Neutrophil (primary cell): ENCODE data around the gene SORL1-AS1.
A peak's percentile ranks its signal among the peaks of the same experiment; 100 is the strongest.

Source experiments
- H3K27ac ChIP-seq: fragments of 200-600 bp; sonication (generic); 2 replicates; pipeline ENCODE4 v1.5.1; 2016; ENCODE audit warnings: mild to moderate bottlenecking, moderate library complexity
- H3K27me3 ChIP-seq: fragments of 200-600 bp; sonication (generic); 2 replicates; pipeline ENCODE4 v1.6.0; 2016; ENCODE audit warnings: mild to moderate bottlenecking
- H3K36me3 ChIP-seq: fragments of 200-600 bp; sonication (generic); 2 replicates; pipeline ENCODE4 v1.5.1; 2017
- H3K4me1 ChIP-seq, 2 experiments: fragments of 200-600 bp in 1 of 2; sonication (generic) in 1 of 2; 1 replicate in 1 of 2; 2 replicates in 1 of 2; pipeline versions ENCODE4 v1.5.1 to v1.6.1; 2013 to 2016; ENCODE audit warnings: low read depth in 1 of 2, low read length in 1 of 2, mild to moderate bottlenecking in 1 of 2, moderate library complexity in 1 of 2; ENCODE audit not compliant: control insufficient read depth in 1 of 2, insufficient read depth in 1 of 2
- H3K4me3 ChIP-seq, 2 experiments: fragments of 200-600 bp in 1 of 2; sonication (generic) in 1 of 2; 1 replicate in 1 of 2; 2 replicates in 1 of 2; pipeline ENCODE4 v1.5.1; 2013 to 2016; ENCODE audit warnings: low read depth in 1 of 2, low read length in 1 of 2, mild to moderate bottlenecking in 1 of 2, moderate library complexity in 1 of 2
- H3K9me3 ChIP-seq: fragments of 200-600 bp; sonication (generic); 2 replicates; pipeline ENCODE4 v1.5.1; 2016
- TF ChIP-seq, protein P1 (sequence below): fragments of 200-600 bp; sonication (generic); IDR thresholded peaks from 2 replicates; pipeline ENCODE4 v1.5.1; 2016; ENCODE audit warnings: antibody characterized with exemption

Gene SORL1-AS1

GRCh38 chr11:121431820-121432526, 20.8 kb downstream of the SORL1-AS1 start:
- peaks cover 79 to 96% of the 10 kb centered on the region in 2 experiments for H3K4me1 ChIP-seq
- H3K27me3 ChIP-seq, result no peaks in the 10 kb centered on the region
- H3K27ac ChIP-seq, result peak overlapping the region; percentile 91
- no peak overlapping the region for H3K4me3 ChIP-seq
- H3K9me3 ChIP-seq, result no peaks in the 10 kb centered on the region
- H3K36me3 ChIP-seq, result no peaks in the 10 kb centered on the region
- TF ChIP-seq, protein P1, sequence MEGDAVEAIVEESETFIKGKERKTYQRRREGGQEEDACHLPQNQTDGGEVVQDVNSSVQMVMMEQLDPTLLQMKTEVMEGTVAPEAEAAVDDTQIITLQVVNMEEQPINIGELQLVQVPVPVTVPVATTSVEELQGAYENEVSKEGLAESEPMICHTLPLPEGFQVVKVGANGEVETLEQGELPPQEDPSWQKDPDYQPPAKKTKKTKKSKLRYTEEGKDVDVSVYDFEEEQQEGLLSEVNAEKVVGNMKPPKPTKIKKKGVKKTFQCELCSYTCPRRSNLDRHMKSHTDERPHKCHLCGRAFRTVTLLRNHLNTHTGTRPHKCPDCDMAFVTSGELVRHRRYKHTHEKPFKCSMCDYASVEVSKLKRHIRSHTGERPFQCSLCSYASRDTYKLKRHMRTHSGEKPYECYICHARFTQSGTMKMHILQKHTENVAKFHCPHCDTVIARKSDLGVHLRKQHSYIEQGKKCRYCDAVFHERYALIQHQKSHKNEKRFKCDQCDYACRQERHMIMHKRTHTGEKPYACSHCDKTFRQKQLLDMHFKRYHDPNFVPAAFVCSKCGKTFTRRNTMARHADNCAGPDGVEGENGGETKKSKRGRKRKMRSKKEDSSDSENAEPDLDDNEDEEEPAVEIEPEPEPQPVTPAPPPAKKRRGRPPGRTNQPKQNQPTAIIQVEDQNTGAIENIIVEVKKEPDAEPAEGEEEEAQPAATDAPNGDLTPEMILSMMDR, result no peak

GRCh38 chr11:121429556-121429955, 23.2 kb downstream of the SORL1-AS1 start:
- Histone ChIP-seq H3K4me3 (peak overlapping the region in 1 of 2 experiments; percentile 8), H3K9me3 (no peaks in the 10 kb centered on the region), H3K27ac (peak overlapping the region; percentile 60), H3K4me1 (peaks cover 62 to 81% of the 10 kb centered on the region in 2 experiments), H3K27me3 (no peaks in the 10 kb centered on the region), H3K36me3 (no peaks in the 10 kb centered on the region)
- TF ChIP-seq, protein P1, result no peak

- peak overlapping the region; percentile 69 for H3K27ac ChIP-seq
- H3K27me3 ChIP-seq, result no peaks in the 10 kb centered on the region
- TF ChIP-seq, protein P1, result no peak
- H3K4me1 ChIP-seq, result peaks cover 59 to 76% of the 10 kb centered on the region in 2 experiments
- H3K9me3 ChIP-seq, result no peaks in the 10 kb centered on the region
- H3K4me3 ChIP-seq, result peak overlapping the region; percentile 45 to 54
- no peaks in the 10 kb centered on the region for H3K36me3 ChIP-seq
Measured at GRCh38 chr11:121427400-121427744, 25.4 kb downstream of the SORL1-AS1 start.

DNA sequence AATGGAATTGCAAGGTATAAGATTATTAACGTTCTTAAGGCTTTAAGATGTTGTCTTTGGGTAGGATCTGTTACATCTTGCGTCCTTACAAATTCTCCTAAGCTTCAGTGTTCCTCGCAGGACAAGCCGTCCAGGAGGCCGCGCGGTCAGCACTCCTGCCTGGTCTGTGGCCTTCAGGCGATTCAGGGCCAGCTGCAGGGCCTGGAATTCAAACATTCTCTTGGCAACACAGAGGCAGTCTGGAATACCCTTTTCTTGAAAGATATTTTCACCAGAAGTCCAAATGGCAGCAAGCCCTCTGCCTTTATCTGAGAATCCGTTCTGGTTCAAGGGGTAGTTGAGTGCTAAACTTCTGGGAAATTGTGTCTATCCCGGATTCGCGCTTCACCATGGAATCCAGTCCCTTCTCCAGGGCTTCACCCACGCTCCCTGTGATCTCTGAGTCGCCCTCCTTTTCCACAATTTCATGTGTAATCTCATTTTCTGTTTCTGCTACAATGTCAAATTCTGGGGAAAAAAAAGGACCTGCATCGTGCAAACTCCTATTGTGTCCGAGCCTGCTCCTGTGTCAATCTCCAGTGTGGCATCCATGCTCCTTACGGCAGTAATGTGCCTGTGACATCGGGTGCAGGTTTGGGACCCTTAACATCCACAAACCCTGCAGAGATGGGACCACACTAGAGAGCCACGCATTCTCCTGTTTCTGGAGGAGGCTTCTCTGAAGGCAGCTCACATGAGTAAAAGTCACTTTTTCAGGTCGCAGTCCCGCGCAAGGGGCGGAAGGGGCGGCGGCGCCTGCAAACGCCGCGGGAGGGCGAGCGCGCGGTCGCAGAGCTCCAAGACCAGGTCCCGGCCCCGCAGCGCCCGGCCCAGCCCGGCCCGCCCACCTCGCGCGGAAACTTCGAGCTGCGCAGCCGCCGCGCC, 26.0 kb downstream of the SORL1-AS1 start:
- TF ChIP-seq, protein P1, result peak; percentile 67
- H3K36me3 ChIP-seq, result no peaks in the 10 kb centered on the region
- H3K4me1 ChIP-seq, result peaks cover 61 to 76% of the 10 kb centered on the region in 2 experiments
- peak overlapping the region; percentile 45 to 54 for H3K4me3 ChIP-seq
- H3K9me3 ChIP-seq, result no peaks in the 10 kb centered on the region
- H3K27me3 ChIP-seq, result no peaks in the 10 kb centered on the region
- peak overlapping the region; percentile 69 for H3K27ac ChIP-seq

DNA sequence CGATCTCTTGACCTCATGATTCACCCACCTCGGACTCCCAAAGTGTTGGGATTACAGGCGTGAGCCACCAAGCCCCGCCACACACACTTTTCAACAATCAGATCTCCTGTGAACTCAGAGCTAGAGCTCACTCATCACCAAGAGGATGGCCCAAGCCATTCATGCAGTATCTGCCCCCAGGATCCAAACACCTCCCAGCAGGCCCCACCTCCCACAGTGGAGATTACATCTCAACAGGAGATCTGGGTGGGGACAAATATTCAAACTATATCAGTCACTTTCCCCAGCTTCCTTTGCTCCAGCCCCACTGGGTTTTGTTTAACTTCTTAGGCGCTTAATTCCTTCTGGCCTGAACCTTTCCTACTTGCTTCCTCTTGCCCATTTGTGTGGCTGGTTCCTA, 26.9 kb downstream of the SORL1-AS1 start:
- H3K4me3 ChIP-seq, result no peak overlapping the region
- no peaks in the 10 kb centered on the region for H3K36me3 ChIP-seq
- H3K4me1 ChIP-seq, result peaks cover 67 to 78% of the 10 kb centered on the region in 2 experiments
- no peaks in the 10 kb centered on the region for H3K27me3 ChIP-seq
- TF ChIP-seq, protein P1, result no peak
- H3K27ac ChIP-seq, result peak overlapping the region; percentile 69
- no peaks in the 10 kb centered on the region for H3K9me3 ChIP-seq
